K562 (cell line): ENCODE measurements around the gene DMXL1. TPM values are rescaled to one million over a fixed set of nuclear protein-coding genes. Genes with fewer than 3 reads are reported as not detected.
A peak's percentile ranks its signal among the peaks of the same experiment; 100 is the strongest.

Experiments
- ATF7 ChIP-seq: fragments of 450-650 bp; IDR thresholded peaks from 2 replicates; pipeline ENCODE4 v1.7.1; 2014; ENCODE audit warnings: mild to moderate bottlenecking, moderate library complexity
- E2F1 ChIP-seq: sonication (generic); formaldehyde crosslinking; IDR thresholded peaks from 2 replicates; pipeline ENCODE4 v1.8.1; 2023; ENCODE audit warnings: mild to moderate bottlenecking, missing genetic modification reagents, moderate library complexity
- MCM5 ChIP-seq: fragments of 450-650 bp; IDR thresholded peaks from 2 replicates; pipeline ENCODE4 v1.6.1; 2016; ENCODE audit warnings: low read depth
- MGA ChIP-seq: fragments of 450-650 bp; IDR thresholded peaks from 2 replicates; pipeline ENCODE4 v1.6.1; 2016; ENCODE audit warnings: mild to moderate bottlenecking, moderate library complexity
- NR2C2 ChIP-seq, 2 experiments: fragments of 200-800 bp in 1 of 2; sonication (Bioruptor generic) in 1 of 2; sonication (generic) in 1 of 2; formaldehyde crosslinking in 1 of 2; IDR thresholded peaks; 2 replicates each; pipeline versions ENCODE4 v1.6.1 to v1.8.0; 2016 to 2022; ENCODE audit warnings: mild to moderate bottlenecking in 1 of 2, missing compliant biosample characterization in 1 of 2, missing genetic modification characterization in 1 of 2, missing genetic modification reagents in 1 of 2
- NRF1 ChIP-seq, 2 experiments: fragments of 450-650 bp; IDR thresholded peaks in 1 of 2; conservative IDR thresholded peaks in 1 of 2; 2 replicates each; pipeline ENCODE4 v1.6.1; 2014; ENCODE audit warnings: mild to moderate bottlenecking in 2 of 2
- SIN3A ChIP-seq, 2 experiments: fragments of 150-350 bp in 1 of 2; IDR thresholded peaks; 2 replicates each; pipeline ENCODE4 v1.6.1; 2011 to 2016; ENCODE audit warnings: borderline replicate concordance in 2 of 2, low read depth in 2 of 2, low read length in 2 of 2, mild to moderate bottlenecking in 2 of 2, moderate library complexity in 2 of 2; ENCODE audit not compliant: control insufficient read depth in 1 of 2
- ZHX1 ChIP-seq: fragments of 150-350 bp; conservative IDR thresholded peaks from 2 replicates; pipeline ENCODE4 v1.6.1; 2014; ENCODE audit warnings: low read length
- ZNF436 ChIP-seq: fragments of 250-450, 450-650 bp; sonication (Bioruptor Pico); formaldehyde crosslinking; IDR thresholded peaks from 2 replicates; pipeline ENCODE4 v1.7.0; 2020; ENCODE audit warnings: mild to moderate bottlenecking
- polyA plus RNA-seq, 8 experiments: library from polyadenylated mRNA; depleted of rRNA in 4 of 8; stranded (reverse) in 5 of 8; unstranded in 3 of 8; fragments of >200 nt; fragmentation: Nextera tagmentation in 2 of 8; fragmentation: Illumina TruSeq in 1 of 8; extraction: Ambion mirVana in 2 of 8; extraction: Trizol in 1 of 8; gene quantifications; 2 replicates each; pipeline versions ENCODE4 v1.2.1 to v1.2.3, GENCODE V29; 2011 to 2014; ENCODE audit warnings: inconsistent platforms in 1 of 8, missing spikeins in 1 of 8
- total RNA-seq, 7 experiments: library from RNA; depleted of rRNA in 6 of 7; stranded (reverse); fragments of >200 nt in 6 of 7; fragmentation: Illumina TruSeq in 2 of 7; extraction: Trizol in 2 of 7; gene quantifications; 2 replicates each; pipeline versions ENCODE4 v1.2.1 to v1.2.3, GENCODE V29; 2011 to 2021; ENCODE audit warnings: low replicate concordance in 1 of 7

The DMXL1 gene
- total and polyA plus RNA-seq, 9 of the 15 experiments (the other 6 are each of a cell fraction or from before 2014, with no cell fraction given): 8.3 to 40.3 (median 30.6) TPM

- no peak for TF ChIP-seq MGA
- TF ChIP-seq NR2C2 (CRISPR knock-in tag; IDR thresholded peaks at IDR 0.05): peak; percentile 60
- peak; percentile 95 for TF ChIP-seq NR2C2 (tag; IDR thresholded peaks at IDR 0.05)
- peak; percentile 40; the same call in 1 of the 2 replicates for TF ChIP-seq ZHX1
- no peak for TF ChIP-seq E2F1 (CRISPR knock-in tag)
- TF ChIP-seq ZNF436 (CRISPR knock-in tag): no peak
- TF ChIP-seq MCM5: no peak
- TF ChIP-seq NRF1 (conservative IDR thresholded peaks at IDR 0.05 in 1 of 2, IDR thresholded peaks at IDR 0.05 in 1 of 2): peak; percentile 78 to 81
- TF ChIP-seq ATF7: peak; percentile 76; the same call in 1 of the 2 replicates
- peak; percentile 87 to 97 for TF ChIP-seq SIN3A (IDR thresholded peaks at IDR 0.05; ENCODE audit: borderline replicate concordance in 2 of 2, control insufficient read depth in 1 of 2, low read depth in 2 of 2, low read length in 2 of 2)
Measured at GRCh38 chr5:119070828-119071560, at the start of gene DMXL1 (continued).
